Panc1 (cell line): ENCODE measurements around the gene PKP3. TPM values are rescaled to one million over a fixed set of nuclear protein-coding genes. Genes with fewer than 3 reads are reported as not detected.
A peak's percentile ranks its signal among the peaks of the same experiment; 100 is the strongest.

Source experiments
- ATAC-seq: fragments of 200-7000 bp; cut with Tn5 transposase; 2 replicates; pipeline ENCODE4 v1.9.1; 2020; ENCODE audit warnings: mild to moderate bottlenecking, moderate library complexity
- BruUV-seq: library from RNA; stranded (reverse); fragments of 400-500 nt; replicated peaks from 2 replicates; lab custom pipeline; 2021; lab: Mats Ljungman, UMichigan
- CTCF ChIA-PET: fragments of 300-600 bp; sonication (Branson Sonifier 250); formaldehyde crosslinking; loops from one replicate; lab custom pipeline; 2022; ENCODE audit warnings: antibody characterized with exemption; lab: Charles Lee
- POLR2A ChIA-PET: fragments of 300-600 bp; sonication (Branson Sonifier 250); formaldehyde crosslinking; loops from one replicate; lab custom pipeline; 2022; ENCODE audit warnings: antibody characterized with exemption; lab: Charles Lee
- DNase-seq: peaks from one replicate; pipeline ENCODE4 v3.0.0-alpha.2; 2010; ENCODE audit warnings: low read depth, low spot score
- H3K27ac ChIP-seq: 2 replicates; pipeline ENCODE4 v1.5.1; 2011; ENCODE audit warnings: mild to moderate bottlenecking, low read length, inconsistent platforms
- H3K27me3 ChIP-seq: fragments of 200-500 bp; sonication (Bioruptor generic); 2 replicates; pipeline ENCODE4 v1.6.0; 2014; ENCODE audit warnings: low read length, inconsistent platforms; ENCODE audit not compliant: control insufficient read depth, insufficient read depth
- H3K36me3 ChIP-seq: fragments of 200-500 bp; sonication (Bioruptor generic); 2 replicates; pipeline ENCODE4 v1.5.1; 2014; ENCODE audit warnings: inconsistent platforms, mild to moderate bottlenecking, low read length, moderate library complexity; ENCODE audit not compliant: control insufficient read depth, insufficient read depth
- H3K4me1 ChIP-seq: 2 replicates; pipeline ENCODE4 v1.5.1; 2011; ENCODE audit warnings: inconsistent platforms, mild to moderate bottlenecking, low read length, moderate library complexity; ENCODE audit not compliant: control insufficient read depth, insufficient read depth
- H3K4me3 ChIP-seq, 2 experiments: 2 replicates each; pipeline ENCODE4 v1.5.1; 2011 to 2012; ENCODE audit warnings: low read depth in 2 of 2, low read length in 2 of 2, mild to moderate bottlenecking in 2 of 2, inconsistent platforms in 1 of 2, moderate library complexity in 1 of 2
- H3K9me3 ChIP-seq: fragments of 200-500 bp; sonication (Bioruptor generic); 2 replicates; pipeline ENCODE4 v1.5.1; 2014; ENCODE audit warnings: low read depth, mild to moderate bottlenecking, inconsistent platforms, low read length, moderate library complexity; ENCODE audit not compliant: control insufficient read depth, insufficient read depth
- CTCF ChIP-seq: fragments of 450-650 bp; IDR thresholded peaks from 2 replicates; pipeline ENCODE4 v1.5.1; 2017; ENCODE audit warnings: mild to moderate bottlenecking
- POLR2AphosphoS5 ChIP-seq: IDR thresholded peaks from 2 replicates; pipeline ENCODE4 v1.6.1; 2012; ENCODE audit warnings: mild to moderate bottlenecking, low read depth, low read length, moderate library complexity
- REST ChIP-seq, 2 experiments: IDR thresholded peaks; 2 replicates each; pipeline ENCODE4 v1.6.1; 2011 to 2012; ENCODE audit warnings: low read depth in 2 of 2, control low read depth in 1 of 2, low read length in 1 of 2, mild to moderate bottlenecking in 1 of 2, moderate library complexity in 1 of 2; ENCODE audit not compliant: insufficient read depth in 1 of 2
- SIN3A ChIP-seq: IDR thresholded peaks from 2 replicates; pipeline ENCODE4 v1.6.1; 2012; ENCODE audit warnings: low read depth, mild to moderate bottlenecking, low read length, moderate library complexity, borderline replicate concordance; ENCODE audit not compliant: insufficient read depth
- TCF7L2 ChIP-seq: IDR thresholded peaks from 2 replicates; pipeline ENCODE4 v1.6.1; 2011; ENCODE audit warnings: mild to moderate bottlenecking, low read depth, low read length, inconsistent platforms
- in situ Hi-C: cut with HindIII; loops from 2 replicates; pipeline ENCODE4 v1.10.0; 2016; ENCODE audit warnings: low sequenced_read_pairs, low pct_unique_long_range_greater_than_20kb
- intact Hi-C: fragments of 100-400 bp; cut with micrococcal nuclease; formaldehyde crosslinking; loops from one replicate; pipeline ENCODE4 v1.10.0; 2022; ENCODE audit not compliant: unreplicated experiment
- total RNA-seq: library from RNA; stranded (reverse); gene quantifications from one replicate; pipeline ENCODE4 v1.2.1, GENCODE V29; 2021; ENCODE audit not compliant: unreplicated experiment

The PKP3 gene
- total RNA-seq, 1 experiment from 2014 or later: 36.8 TPM

DNA sequence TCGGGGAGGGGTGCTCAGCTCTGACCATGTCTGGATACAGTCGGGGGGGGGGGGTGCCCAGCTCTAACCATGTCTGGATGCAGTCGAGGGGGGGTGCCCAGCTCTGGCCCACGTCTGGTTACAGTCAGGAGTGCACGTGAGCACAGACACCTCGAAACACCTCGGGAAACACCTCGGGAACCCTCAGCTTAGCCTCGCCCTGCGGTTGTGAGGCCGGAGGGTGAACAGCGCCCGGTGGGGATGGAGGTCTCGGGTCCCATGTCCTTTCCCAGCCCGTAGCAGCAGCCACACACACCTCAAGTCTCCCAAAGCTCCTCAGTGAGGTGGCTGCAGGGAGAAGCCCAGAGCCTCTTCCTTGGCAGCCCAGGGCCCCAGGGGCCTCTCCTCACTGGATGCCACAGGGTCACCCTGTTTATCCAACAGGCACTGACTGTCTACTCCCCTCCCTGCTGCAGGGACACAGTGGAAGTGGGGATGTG is 18.7 kb downstream of the PKP3 start:
- POLR2A ChIA-PET: no interaction called here
- CTCF ChIA-PET: interaction anchor here (0.7 to 1.8 kb wide), 3 partner anchors 16 to 54 kb away, joined by 3 to 8 read pairs (median 3); no protein-coding TSS in a partner anchor
- peak; percentile 35 for ATAC-seq
- BruUV-seq: no TSS peak
- peaks cover 56% of the 10 kb centered on the region for H3K4me1 ChIP-seq
- DNase-seq: no peak
- H3K4me3 ChIP-seq: no peak overlapping the region
- no peaks in the 10 kb centered on the region for H3K36me3 ChIP-seq
- TF ChIP-seq CTCF (no peak), REST (IDR thresholded peaks at IDR 0.05; ENCODE audit: insufficient read depth in 1 of 2, low read depth in 2 of 2, low read length in 1 of 2) (no peak), POLR2AphosphoS5 (no peak), SIN3A (no peak), TCF7L2 (no peak)
- in situ Hi-C loops (no loop called here), intact Hi-C loops (no loop called here)
- peak overlapping the region; percentile 58 for H3K27ac ChIP-seq
- no peaks in the 10 kb centered on the region for H3K9me3 ChIP-seq
- no peaks in the 10 kb centered on the region for H3K27me3 ChIP-seq

GRCh38 chr11:413120-414081 is 19.4 kb downstream of the PKP3 start:
- intact Hi-C loops (no loop called here), in situ Hi-C loops (no loop called here)
- BruUV-seq: no TSS peak
- Histone ChIP-seq H3K27me3 (no peaks in the 10 kb centered on the region), H3K27ac (peak overlapping the region; percentile 58), H3K4me3 (peak overlapping the region in 1 of 2 experiments; percentile 29; a peak in 1 of 4 replicates), H3K4me1 (peaks cover 57% of the 10 kb centered on the region), H3K9me3 (no peaks in the 10 kb centered on the region), H3K36me3 (no peaks in the 10 kb centered on the region)
- TF ChIP-seq CTCF (no peak), TCF7L2 (no peak), REST (IDR thresholded peaks at IDR 0.05; ENCODE audit: insufficient read depth in 1 of 2, low read depth in 2 of 2, low read length in 1 of 2) (no peak), POLR2AphosphoS5 (no peak), SIN3A (no peak)
- DNase-seq (no peak), ATAC-seq (peak; percentile 69)
- POLR2A ChIA-PET: no interaction called here
- CTCF ChIA-PET: interaction anchor here (0.7 to 1.8 kb wide), 3 partner anchors 17 to 54 kb away, joined by 3 to 8 read pairs (median 3); no protein-coding TSS in a partner anchor
